NCI-H69 (cell line): ENCODE data around the gene ADCY6.
"Not testable (repeated sequence)": the region's sequence is repeated elsewhere in the genome, so short reads cannot be mapped to it uniquely, and the experiment has no call there.

Experiments used
- DNase-seq: peaks from one replicate; lab custom pipeline; 2025; lab: John Stamatoyannopoulos, UW

Gene ADCY6

GRCh38 chr12:48750769-48751356 lies 38.0 kb downstream of the ADCY6 start:
- DNase-seq, result no peak

GRCh38 chr12:48750215-48750614 lies 38.7 kb downstream of the ADCY6 start:
- no peak for DNase-seq

GRCh38 chr12:48744251-48745008 lies 44.5 kb downstream of the ADCY6 start:
- DNase-seq, result peak; percentile 8

- no peak for DNase-seq
Measured at GRCh38 chr12:48739618-48740269, 49.1 kb downstream of the ADCY6 start.

- DNase-seq, result no peak
Measured at GRCh38 chr12:48736456-48736855, 52.4 kb downstream of the ADCY6 start.

- DNase-seq, result no peak
Measured at GRCh38 chr12:48728807-48729206, 60.1 kb downstream of the ADCY6 start.

- not testable (repeated sequence) for DNase-seq
Measured at GRCh38 chr12:48720737-48721136, 68.2 kb downstream of the ADCY6 start.

DNA sequence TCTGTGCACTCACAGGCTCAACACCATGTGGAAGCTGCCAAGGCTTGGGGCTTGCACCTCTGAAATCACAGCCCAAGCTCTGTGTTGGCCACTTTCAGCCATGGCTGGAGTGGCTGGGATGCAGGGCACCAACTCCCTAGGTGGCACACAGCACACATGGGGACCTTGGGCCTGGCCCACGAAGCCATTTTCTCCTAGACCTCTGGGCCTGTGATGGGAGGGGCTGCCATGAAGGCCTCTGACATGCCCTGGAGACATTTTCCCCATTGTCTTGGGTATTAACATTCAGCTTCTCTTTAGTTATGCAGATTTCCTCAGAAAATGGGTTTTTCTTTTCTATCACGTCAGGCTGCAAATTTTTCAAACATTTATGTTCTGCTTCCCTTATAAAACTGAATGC lies 68.7 kb downstream of the ADCY6 start:
- DNase-seq, result not testable (repeated sequence)

DNA sequence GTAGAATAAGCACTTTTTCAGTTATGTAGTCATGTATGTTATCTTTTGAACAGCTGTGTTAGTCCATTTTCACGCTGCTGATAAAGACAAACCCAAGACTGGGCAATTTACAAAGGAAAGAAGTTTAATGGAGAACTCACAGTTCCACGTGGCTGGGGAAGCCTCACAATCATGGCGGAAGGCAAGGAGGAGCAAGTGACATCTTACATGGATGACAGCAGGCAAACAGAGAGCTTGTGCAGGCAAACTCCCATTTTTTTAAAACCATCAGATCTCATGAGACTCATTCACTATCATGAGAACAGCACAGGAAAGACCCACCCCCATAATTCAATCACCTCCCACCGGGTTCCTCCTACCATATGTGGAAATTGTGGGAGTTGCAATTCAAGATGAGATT lies 69.9 kb downstream of the ADCY6 start:
- not testable (repeated sequence) for DNase-seq

DNA sequence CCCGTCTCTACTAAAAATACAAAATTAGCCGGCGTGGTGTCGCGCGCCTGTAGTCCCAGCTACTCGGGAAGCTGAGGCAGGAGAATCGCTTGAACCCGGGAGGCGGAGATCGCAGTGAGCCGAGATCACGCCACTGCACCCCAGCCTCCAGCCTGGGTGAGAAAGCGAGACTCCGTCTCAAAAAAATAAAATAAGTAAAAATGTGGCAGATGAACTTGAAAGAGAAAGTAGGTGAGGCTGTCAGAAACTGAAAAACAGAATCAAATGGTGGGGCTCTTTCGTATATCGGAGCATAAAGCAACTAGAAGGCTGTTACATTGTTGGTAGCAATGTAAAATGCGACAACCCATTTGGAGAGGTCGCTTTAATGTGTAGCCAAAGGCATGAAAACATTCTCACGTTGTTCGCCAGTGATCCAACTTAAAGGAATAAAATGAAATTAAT lies 71.6 kb downstream of the ADCY6 start:
- DNase-seq, result peak; percentile 41

- peak; percentile 100 for DNase-seq
Measured at GRCh38 chr12:48716493-48717251, 72.2 kb downstream of the ADCY6 start, which contains the start of gene CCNT1. Gene CCNT1, minus strand, starts transcription at chr12:48716707. Its CDS starts 32 bp downstream, at chr12:48716675.
